MM.1S (cell line): Measurements from ENCODE around the gene COX18.

Experiments
- DNase-seq: peaks from one replicate; pipeline ENCODE4 v3.0.0-alpha.2; 2015
- H2AFZ ChIP-seq: fragments of 300-600 bp; sonication (generic); 2 replicates; pipeline ENCODE4 v1.6.0; 2016; ENCODE audit warnings: antibody characterized with exemption, low read length
- H3F3A ChIP-seq: fragments of 300-600 bp; sonication (generic); 2 replicates; pipeline ENCODE4 v1.6.1; 2016; ENCODE audit warnings: mild to moderate bottlenecking, antibody characterized with exemption, low read length, moderate library complexity, mixed read lengths; ENCODE audit not compliant: insufficient read depth
- H3K27ac ChIP-seq: fragments of 300-600 bp; sonication (generic); 2 replicates; pipeline ENCODE4 v1.5.1; 2016; ENCODE audit warnings: mild to moderate bottlenecking, low read length
- H3K27me3 ChIP-seq: fragments of 300-600 bp; sonication (generic); replicated peaks from 2 replicates; pipeline ENCODE4 v1.6.0; 2016; ENCODE audit warnings: low read length; ENCODE audit not compliant: insufficient read depth
- H3K36me3 ChIP-seq: fragments of 300-600 bp; sonication (generic); replicated peaks from 2 replicates; pipeline ENCODE4 v1.6.1; 2016; ENCODE audit warnings: mild to moderate bottlenecking, low read length, mixed read lengths; ENCODE audit not compliant: insufficient read depth
- H3K4me1 ChIP-seq: fragments of 300-600 bp; sonication (generic); 2 replicates; pipeline ENCODE4 v1.6.1; 2016; ENCODE audit warnings: low read length, mixed read lengths
- H3K4me2 ChIP-seq: fragments of 300-600 bp; sonication (generic); 2 replicates; pipeline ENCODE4 v1.6.0; 2016; ENCODE audit warnings: low read depth, low read length
- H3K4me3 ChIP-seq: fragments of 300-600 bp; sonication (generic); 2 replicates; pipeline ENCODE4 v1.5.1; 2016; ENCODE audit warnings: low read length, mixed read lengths
- H3K79me2 ChIP-seq: fragments of 300-600 bp; sonication (generic); 2 replicates; pipeline ENCODE4 v1.6.1; 2016; ENCODE audit warnings: mixed run types, low read length, mixed read lengths
- H3K9ac ChIP-seq: fragments of 300-600 bp; sonication (generic); 2 replicates; pipeline ENCODE4 v1.6.1; 2016; ENCODE audit warnings: low read length, mixed read lengths
- H3K9me2 ChIP-seq: fragments of 300-600 bp; sonication (generic); replicated peaks from 2 replicates; pipeline ENCODE4 v1.6.1; 2016; ENCODE audit warnings: mild to moderate bottlenecking, low read length, mixed read lengths; ENCODE audit not compliant: insufficient read depth
- H3K9me3 ChIP-seq: fragments of 300-600 bp; sonication (generic); replicated peaks from 2 replicates; pipeline ENCODE4 v1.6.1; 2016; ENCODE audit warnings: mild to moderate bottlenecking, low read length, mixed read lengths; ENCODE audit not compliant: insufficient read depth
- H4K20me1 ChIP-seq: fragments of 300-600 bp; sonication (generic); 2 replicates; pipeline ENCODE4 v1.6.1; 2016; ENCODE audit warnings: mild to moderate bottlenecking, low read length, moderate library complexity, mixed read lengths; ENCODE audit not compliant: insufficient read depth
- CTCF ChIP-seq: fragments of 300-600 bp; sonication (generic); IDR thresholded peaks from 2 replicates; pipeline ENCODE4 v1.5.1; 2016; ENCODE audit warnings: antibody characterized with exemption, low read length, mixed read lengths
- EZH2 ChIP-seq: fragments of 300-600 bp; sonication (generic); optimal IDR thresholded peaks from 2 replicates; pipeline ENCODE3; 2017; ENCODE audit warnings: low read depth, mild to moderate bottlenecking, antibody characterized with exemption, low read length, mixed read lengths
- EZH2phosphoT487 ChIP-seq: fragments of 300-600 bp; sonication (generic); IDR thresholded peaks from 2 replicates; pipeline ENCODE4 v1.6.1; 2018; ENCODE audit warnings: antibody characterized with exemption, low read length

COX18 gene

DNA sequence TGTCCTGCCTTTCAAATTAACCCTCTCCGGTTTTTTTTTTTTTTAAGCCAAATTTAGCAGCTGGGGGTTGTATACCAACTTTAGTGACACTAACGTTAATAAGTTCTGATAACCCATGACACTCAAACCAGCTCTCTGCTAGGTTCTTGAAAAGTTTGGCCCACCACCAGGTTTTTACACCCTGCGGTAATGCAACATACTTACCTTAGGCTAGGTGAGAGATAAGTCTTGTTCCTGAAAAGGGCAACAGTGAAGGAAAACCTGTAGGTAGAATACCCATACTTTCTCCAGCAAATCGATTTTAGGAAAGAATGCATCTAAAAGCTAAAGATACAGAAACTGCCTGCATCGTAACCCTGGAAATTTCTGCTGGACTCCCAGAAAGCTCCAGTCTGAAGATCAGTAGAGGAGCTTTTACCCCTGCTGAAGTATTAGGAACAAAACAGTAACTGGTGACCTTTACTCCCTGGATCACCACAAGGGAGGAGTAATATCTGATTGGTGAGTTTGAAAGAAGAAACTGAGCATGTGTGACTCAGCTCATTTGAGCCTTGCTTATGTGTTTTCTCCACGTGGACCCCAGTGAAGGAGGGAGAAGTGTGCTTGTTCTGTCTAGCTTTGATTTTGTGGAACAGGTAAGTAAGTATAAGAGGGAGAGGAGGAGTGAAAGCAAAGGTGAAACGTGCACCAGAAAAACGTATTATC is 34.4 kb upstream of the COX18 start:
- Histone ChIP-seq H3K9me3 (no peaks in the 10 kb centered on the region), H3K27me3 (no peaks in the 10 kb centered on the region), H3K4me2 (no peak overlapping the region), H3K27ac (no peak overlapping the region), H3K9ac (no peak overlapping the region), H3K9me2 (no peaks in the 10 kb centered on the region), H3K4me3 (no peak overlapping the region), H3K36me3 (no peaks in the 10 kb centered on the region), H3K79me2 (no peaks in the 10 kb centered on the region), H3K4me1 (no peaks in the 10 kb centered on the region), H3F3A (no peaks in the 10 kb centered on the region; the same call in 1 of the 2 replicates), H2AFZ (no peak overlapping the region), H4K20me1 (no peaks in the 10 kb centered on the region)
- TF ChIP-seq EZH2phosphoT487 (no peak), CTCF (no peak), EZH2 (no peak)
- DNase-seq: no peak

DNA sequence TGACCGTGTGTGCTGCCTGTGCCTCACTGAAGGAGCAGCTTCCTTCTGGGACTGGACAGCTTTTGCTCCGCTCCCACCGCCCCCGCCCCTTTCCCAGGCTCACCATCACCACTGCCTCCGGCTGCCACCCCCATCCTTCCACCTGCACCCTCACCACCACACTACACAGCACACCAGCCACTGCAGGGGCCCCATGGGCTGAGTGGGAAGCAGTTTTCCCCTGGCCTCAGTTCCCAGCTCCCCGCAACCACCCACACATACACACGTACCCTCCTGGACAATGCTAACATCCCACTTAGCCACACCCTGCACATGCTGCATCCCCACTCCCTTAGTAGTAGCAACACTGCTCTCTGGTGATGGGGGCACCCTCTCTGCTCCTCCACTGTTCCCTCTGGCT is 29.6 kb upstream of the COX18 start:
- no peaks in the 10 kb centered on the region for H4K20me1 ChIP-seq

GRCh38 chr4:73098713-73099112 is 29.2 kb upstream of the COX18 start:
- H3K9me2 ChIP-seq: no peaks in the 10 kb centered on the region
- H3K9me3 ChIP-seq: no peaks in the 10 kb centered on the region
- H4K20me1 ChIP-seq: no peaks in the 10 kb centered on the region
- no peak overlapping the region for H3K27ac ChIP-seq
- H3K4me1 ChIP-seq: no peaks in the 10 kb centered on the region
- H3K9ac ChIP-seq: no peak overlapping the region
- no peaks in the 10 kb centered on the region for H3K27me3 ChIP-seq
- H3K4me2 ChIP-seq: no peak overlapping the region
- H3K4me3 ChIP-seq: no peak overlapping the region
- 0 out of 2 replicates have a peak, but pooled peaks cover under 1% of the 10 kb centered on the region for H3K79me2 ChIP-seq
- no peak for TF ChIP-seq CTCF
- TF ChIP-seq EZH2phosphoT487: no peak
- TF ChIP-seq EZH2: no peak
- no peak overlapping the region for H2AFZ ChIP-seq
- 0 out of 2 replicates have a peak, but pooled peaks cover 4% of the 10 kb centered on the region for H3K36me3 ChIP-seq
- no peak for DNase-seq
- no peaks in the 10 kb centered on the region for H3F3A ChIP-seq

More for the DNA sequence above, 29.6 kb upstream of the COX18 start:
- no peaks in the 10 kb centered on the region for H3K27me3 ChIP-seq
- no peaks in the 10 kb centered on the region for H3K4me1 ChIP-seq
- no peaks in the 10 kb centered on the region for H3K9me2 ChIP-seq
- H3K9me3 ChIP-seq: no peaks in the 10 kb centered on the region
- no peak overlapping the region for H3K4me2 ChIP-seq
- H2AFZ ChIP-seq: no peak overlapping the region
- no peak overlapping the region for H3K27ac ChIP-seq
- TF ChIP-seq EZH2phosphoT487: no peak
- no peak for TF ChIP-seq CTCF
- TF ChIP-seq EZH2: no peak
- no peaks in the 10 kb centered on the region for H3K79me2 ChIP-seq
- no peaks in the 10 kb centered on the region for H3F3A ChIP-seq
- H3K36me3 ChIP-seq: 0 out of 2 replicates have a peak, but pooled peaks cover 4% of the 10 kb centered on the region
- DNase-seq: no peak
- no peak overlapping the region for H3K4me3 ChIP-seq
- H3K9ac ChIP-seq: no peak overlapping the region
